ENCODE measurements around the gene EPRS1.

The EPRS1 gene

GRCh38 chr1:220092694-220093093 lies 46.4 kb upstream of the EPRS1 start:
- TF ChIP-seq EP300 (IDR thresholded peaks at IDR 0.05; ENCODE audit: borderline replicate concordance) (no peak), REST (IDR thresholded peaks at IDR 0.05; ENCODE audit: low read depth) (no peak), TCF12 (IDR thresholded peaks at IDR 0.05; ENCODE audit: low read depth) (no peak), CEBPB (IDR thresholded peaks at IDR 0.05) (no peak), TAF1 (IDR thresholded peaks at IDR 0.05; ENCODE audit: low read depth) (no peak), TEAD4 (IDR thresholded peaks at IDR 0.05) (no peak), EGR1 (IDR thresholded peaks at IDR 0.05) (no peak), NFIC (IDR thresholded peaks at IDR 0.05) (no peak), YY1 (IDR thresholded peaks at IDR 0.05; ENCODE audit: low read depth) (no peak), MAX (IDR thresholded peaks at IDR 0.05) (no peak), RAD21 (IDR thresholded peaks at IDR 0.05; ENCODE audit: low read depth) (no peak), FOXM1 (IDR thresholded peaks at IDR 0.05; ENCODE audit: borderline replicate concordance, low read depth) (no peak), CREB1 (IDR thresholded peaks at IDR 0.05; ENCODE audit: low read depth) (no peak), USF1 (IDR thresholded peaks at IDR 0.05) (no peak), ZBTB7A (IDR thresholded peaks at IDR 0.05; ENCODE audit: low read depth) (no peak)

- TF ChIP-seq ZBTB7A (IDR thresholded peaks at IDR 0.05; ENCODE audit: low read depth), result peak; percentile 61; the same call in 1 of the 2 replicates
- TF ChIP-seq NFIC (IDR thresholded peaks at IDR 0.05), result no peak
- peak; percentile 77 for TF ChIP-seq USF1 (IDR thresholded peaks at IDR 0.05)
- TF ChIP-seq FOXM1 (IDR thresholded peaks at IDR 0.05; ENCODE audit: borderline replicate concordance, low read depth), result no peak; the same call in 1 of the 2 replicates
- peak; percentile 13; the same call in 1 of the 2 replicates for TF ChIP-seq TCF12 (IDR thresholded peaks at IDR 0.05; ENCODE audit: low read depth)
- TF ChIP-seq TEAD4 (IDR thresholded peaks at IDR 0.05), result peak; percentile 21; the same call in 1 of the 2 replicates
- peak; percentile 69 for TF ChIP-seq MAX (IDR thresholded peaks at IDR 0.05)
- TF ChIP-seq TAF1 (IDR thresholded peaks at IDR 0.05; ENCODE audit: low read depth), result peak; percentile 65
- no peak for TF ChIP-seq RAD21 (IDR thresholded peaks at IDR 0.05; ENCODE audit: low read depth)
- no peak for TF ChIP-seq CEBPB (IDR thresholded peaks at IDR 0.05)
Measured at GRCh38 chr1:220089650-220090556, 43.6 kb upstream of the EPRS1 start, which contains the start of gene BPNT1. Gene BPNT1, minus strand, starts transcription at chr1:220089788. Its CDS starts 9,942 bp downstream, at chr1:220079846.

GRCh38 chr1:220084460-220084859 lies 38.2 kb upstream of the EPRS1 start:
- no peak for TF ChIP-seq USF1 (IDR thresholded peaks at IDR 0.05)
- no peak for TF ChIP-seq RAD21 (IDR thresholded peaks at IDR 0.05; ENCODE audit: low read depth)
- no peak for TF ChIP-seq FOXM1 (IDR thresholded peaks at IDR 0.05; ENCODE audit: borderline replicate concordance, low read depth)
- TF ChIP-seq EGR1 (IDR thresholded peaks at IDR 0.05), result no peak
- no peak for TF ChIP-seq TEAD4 (IDR thresholded peaks at IDR 0.05)
- no peak for TF ChIP-seq CEBPB (IDR thresholded peaks at IDR 0.05)
- no peak for TF ChIP-seq CREB1 (IDR thresholded peaks at IDR 0.05; ENCODE audit: low read depth)
- TF ChIP-seq TAF1 (IDR thresholded peaks at IDR 0.05; ENCODE audit: low read depth), result no peak
- TF ChIP-seq REST (IDR thresholded peaks at IDR 0.05; ENCODE audit: low read depth), result no peak
- TF ChIP-seq MAX (IDR thresholded peaks at IDR 0.05), result no peak
- TF ChIP-seq YY1 (IDR thresholded peaks at IDR 0.05; ENCODE audit: low read depth), result no peak
- TF ChIP-seq ZBTB7A (IDR thresholded peaks at IDR 0.05; ENCODE audit: low read depth), result no peak
- TF ChIP-seq EP300 (IDR thresholded peaks at IDR 0.05; ENCODE audit: borderline replicate concordance), result no peak
- no peak for TF ChIP-seq NFIC (IDR thresholded peaks at IDR 0.05)
- TF ChIP-seq TCF12 (IDR thresholded peaks at IDR 0.05; ENCODE audit: low read depth), result no peak

GRCh38 chr1:220077887-220078286 lies 31.6 kb upstream of the EPRS1 start:
- no peak for TF ChIP-seq TAF1 (IDR thresholded peaks at IDR 0.05; ENCODE audit: low read depth)
- TF ChIP-seq USF1 (IDR thresholded peaks at IDR 0.05), result no peak
- TF ChIP-seq TCF12 (IDR thresholded peaks at IDR 0.05; ENCODE audit: low read depth), result no peak
- TF ChIP-seq ZBTB7A (IDR thresholded peaks at IDR 0.05; ENCODE audit: low read depth), result no peak
- no peak for TF ChIP-seq NFIC (IDR thresholded peaks at IDR 0.05)
- TF ChIP-seq CEBPB (IDR thresholded peaks at IDR 0.05), result no peak
- no peak for TF ChIP-seq MAX (IDR thresholded peaks at IDR 0.05)
- TF ChIP-seq CREB1 (IDR thresholded peaks at IDR 0.05; ENCODE audit: low read depth), result no peak
- TF ChIP-seq YY1 (IDR thresholded peaks at IDR 0.05; ENCODE audit: low read depth), result no peak
- TF ChIP-seq REST (IDR thresholded peaks at IDR 0.05; ENCODE audit: low read depth), result no peak
- TF ChIP-seq FOXM1 (IDR thresholded peaks at IDR 0.05; ENCODE audit: borderline replicate concordance, low read depth), result no peak
- TF ChIP-seq TEAD4 (IDR thresholded peaks at IDR 0.05), result no peak
- TF ChIP-seq RAD21 (IDR thresholded peaks at IDR 0.05; ENCODE audit: low read depth), result no peak
- no peak for TF ChIP-seq EGR1 (IDR thresholded peaks at IDR 0.05)
- TF ChIP-seq EP300 (IDR thresholded peaks at IDR 0.05; ENCODE audit: borderline replicate concordance), result no peak
